WTC11 (cell line): Measurements from ENCODE around the gene CRY2. TPM values are rescaled to one million over a fixed set of nuclear protein-coding genes. Genes with fewer than 3 reads are reported as not detected.
A peak's percentile ranks its signal among the peaks of the same experiment; 100 is the strongest.

Experiments
- ATAC-seq: fragments of 200-7000 bp; cut with Tn5 transposase; 2 replicates; pipeline ENCODE4 v1.10.0; 2021; ENCODE audit warnings: mild to moderate bottlenecking, moderate library complexity
- CTCF ChIA-PET: fragments of 300-600 bp; sonication (Branson Sonifier 250); formaldehyde crosslinking; loops from one replicate; lab custom pipeline; 2021; ENCODE audit warnings: antibody characterized with exemption; lab: Charles Lee
- POLR2A ChIA-PET: fragments of 350-600 bp; sonication (Branson Sonifier 250); formaldehyde crosslinking; loops from one replicate; lab custom pipeline; 2021; ENCODE audit warnings: antibody characterized with exemption; lab: Charles Lee
- DNase-seq: peaks from one replicate; pipeline ENCODE4 v3.0.0; 2021; ENCODE audit warnings: low spot score
- H3K27ac Mint-ChIP-seq: 2 replicates; pipeline ENCODE4 v1.8.0; 2021; ENCODE audit warnings: mixed read lengths
- H3K27me3 Mint-ChIP-seq: 2 replicates; pipeline ENCODE4 v1.8.0; 2021; ENCODE audit warnings: low read depth, mild to moderate bottlenecking, moderate library complexity, mixed read lengths
- H3K36me3 Mint-ChIP-seq: 2 replicates; pipeline ENCODE4 v1.8.0; 2021; ENCODE audit warnings: mixed read lengths
- H3K4me1 Mint-ChIP-seq: 2 replicates; pipeline ENCODE4 v1.8.0; 2022; ENCODE audit warnings: mixed read lengths
- H3K4me3 Mint-ChIP-seq: 2 replicates; pipeline ENCODE4 v1.8.0; 2021; ENCODE audit warnings: mild to moderate bottlenecking, moderate library complexity, mixed read lengths
- H3K9me3 Mint-ChIP-seq: 2 replicates; pipeline ENCODE4 v1.8.0; 2021; ENCODE audit warnings: mixed read lengths
- CREM ChIP-seq: sonication (generic); formaldehyde crosslinking; IDR thresholded peaks from 2 replicates; pipeline ENCODE4 v1.8.1; 2022; ENCODE audit warnings: mild to moderate bottlenecking, missing genetic modification reagents, moderate library complexity
- FOXK1 ChIP-seq: sonication (generic); formaldehyde crosslinking; IDR thresholded peaks from 2 replicates; pipeline ENCODE4 v1.8.0; 2022; ENCODE audit warnings: mild to moderate bottlenecking, moderate library complexity, missing genetic modification reagents
- FOXP1 ChIP-seq: sonication (generic); formaldehyde crosslinking; IDR thresholded peaks from 2 replicates; pipeline ENCODE4 v1.8.0; 2022; ENCODE audit warnings: missing genetic modification reagents, mild to moderate bottlenecking, moderate library complexity, borderline replicate concordance
- JAZF1 ChIP-seq: fragments of 250-450 bp; sonication (Bioruptor Pico); IDR thresholded peaks from 2 replicates; pipeline ENCODE4 v1.9.0; 2021; ENCODE audit warnings: moderate library complexity, mild to moderate bottlenecking, inconsistent platforms
- JUN ChIP-seq: sonication (generic); formaldehyde crosslinking; IDR thresholded peaks from 2 replicates; pipeline ENCODE4 v1.8.0; 2023; ENCODE audit warnings: mild to moderate bottlenecking, missing genetic modification reagents
- KAT7 ChIP-seq: sonication (generic); formaldehyde crosslinking; IDR thresholded peaks from 2 replicates; pipeline ENCODE4 v1.8.1; 2023; ENCODE audit warnings: missing genetic modification reagents, mild to moderate bottlenecking, borderline replicate concordance
- NFE2L1 ChIP-seq: sonication (generic); formaldehyde crosslinking; IDR thresholded peaks from 2 replicates; pipeline ENCODE4 v1.8.1; 2023; ENCODE audit warnings: missing genetic modification reagents
- NR2C2 ChIP-seq: sonication (generic); formaldehyde crosslinking; IDR thresholded peaks from 2 replicates; pipeline ENCODE4 v1.8.0; 2022; ENCODE audit warnings: mild to moderate bottlenecking, missing genetic modification reagents
- OVOL2 ChIP-seq: fragments of 250-450 bp; sonication (Bioruptor Pico); IDR thresholded peaks from 2 replicates; pipeline ENCODE4 v1.9.0; 2021; ENCODE audit warnings: mild to moderate bottlenecking, borderline replicate concordance
- PRRX2 ChIP-seq: fragments of 250-450 bp; sonication (Bioruptor Pico); IDR thresholded peaks from 2 replicates; pipeline ENCODE4 v1.8.0; 2021; ENCODE audit warnings: mild to moderate bottlenecking
- RELA ChIP-seq: sonication (generic); formaldehyde crosslinking; IDR thresholded peaks from 2 replicates; pipeline ENCODE4 v1.8.1; 2022; ENCODE audit warnings: missing genetic modification reagents, mild to moderate bottlenecking, borderline replicate concordance
- SP1 ChIP-seq: sonication (generic); formaldehyde crosslinking; conservative IDR thresholded peaks from 2 replicates; pipeline ENCODE4 v1.8.1; 2022; ENCODE audit warnings: missing genetic modification reagents
- TEAD1 ChIP-seq: sonication (generic); formaldehyde crosslinking; IDR thresholded peaks from 2 replicates; pipeline ENCODE4 v1.8.0; 2022; ENCODE audit warnings: mild to moderate bottlenecking, missing genetic modification reagents
- ZBTB21 ChIP-seq: sonication (generic); formaldehyde crosslinking; IDR thresholded peaks from 2 replicates; pipeline ENCODE4 v1.8.1; 2023; ENCODE audit warnings: mild to moderate bottlenecking, missing genetic modification reagents, borderline replicate concordance
- ZNF121 ChIP-seq: sonication (generic); formaldehyde crosslinking; IDR thresholded peaks from 2 replicates; pipeline ENCODE4 v1.8.0; 2023; ENCODE audit warnings: missing genetic modification reagents
- ZNF416 ChIP-seq: fragments of 250-450 bp; sonication (Bioruptor Pico); IDR thresholded peaks from 2 replicates; pipeline ENCODE4 v1.9.0; 2021; ENCODE audit warnings: mild to moderate bottlenecking, inconsistent platforms
- total RNA-seq: library from RNA; stranded (reverse); gene quantifications from 3 replicates; pipeline ENCODE4 v1.2.3, GENCODE V29; 2021
- TF ChIP-seq, protein P1 (sequence below): sonication (generic); formaldehyde crosslinking; conservative IDR thresholded peaks from 2 replicates; pipeline ENCODE4 v1.8.1; 2023; ENCODE audit warnings: mild to moderate bottlenecking, low read depth, missing genetic modification reagents, moderate library complexity
- TF ChIP-seq, protein P2 (sequence below): sonication (generic); formaldehyde crosslinking; IDR thresholded peaks from 2 replicates; pipeline ENCODE4 v1.8.1; 2023; ENCODE audit warnings: mild to moderate bottlenecking, missing genetic modification reagents
- TF ChIP-seq, protein P3 (sequence below): sonication (generic); formaldehyde crosslinking; IDR thresholded peaks from 2 replicates; pipeline ENCODE4 v1.8.1; 2023; ENCODE audit warnings: mild to moderate bottlenecking, missing genetic modification reagents, moderate library complexity
- TF ChIP-seq, protein P4 (sequence below): sonication (generic); formaldehyde crosslinking; IDR thresholded peaks from 2 replicates; pipeline ENCODE4 v1.8.0; 2022; ENCODE audit warnings: mild to moderate bottlenecking, missing genetic modification reagents
- TF ChIP-seq, protein P5 (sequence below): sonication (generic); formaldehyde crosslinking; IDR thresholded peaks from 2 replicates; pipeline ENCODE4 v1.8.0; 2023; ENCODE audit warnings: missing genetic modification reagents, mild to moderate bottlenecking, borderline replicate concordance

CRY2 gene
- total RNA-seq, 1 experiment from 2014 or later, result 18.3 TPM

DNA sequence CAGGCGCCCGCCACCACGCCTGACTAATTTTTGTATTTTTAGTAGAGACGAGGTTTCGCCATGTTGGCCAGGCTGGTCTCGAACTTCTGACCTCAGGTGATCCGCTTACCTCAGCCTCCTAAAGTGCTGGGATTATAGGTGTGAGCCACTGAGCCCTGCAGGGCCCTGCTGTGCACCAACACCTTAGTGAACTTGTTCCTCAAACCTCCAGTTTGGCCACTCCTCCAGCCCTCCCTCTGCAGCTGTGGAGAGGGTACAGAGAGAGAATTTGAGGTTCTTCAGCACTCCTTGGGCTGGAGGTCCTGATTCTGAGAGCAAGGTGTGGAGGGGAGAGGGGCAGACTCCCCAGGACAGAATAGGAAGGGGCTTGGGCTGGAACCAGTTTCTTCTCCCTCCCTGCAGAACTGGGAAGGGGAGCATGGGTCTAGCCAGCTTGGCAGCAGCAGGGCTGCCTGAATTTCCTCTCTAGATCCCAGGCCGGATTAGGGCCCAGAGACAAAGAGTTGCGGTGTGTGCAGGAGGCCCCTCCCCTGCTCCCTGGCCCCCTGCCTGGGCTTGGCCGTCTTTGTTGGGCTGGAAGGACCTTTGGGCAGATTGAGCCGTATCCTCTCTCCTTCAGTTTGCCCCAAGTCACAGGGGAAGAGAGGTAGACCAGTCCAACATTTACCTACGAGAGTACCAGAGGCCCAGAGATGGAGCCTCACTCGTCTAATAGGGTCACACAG is 72.7 kb downstream of the CRY2 start (continued):
- TF ChIP-seq, protein P1, sequence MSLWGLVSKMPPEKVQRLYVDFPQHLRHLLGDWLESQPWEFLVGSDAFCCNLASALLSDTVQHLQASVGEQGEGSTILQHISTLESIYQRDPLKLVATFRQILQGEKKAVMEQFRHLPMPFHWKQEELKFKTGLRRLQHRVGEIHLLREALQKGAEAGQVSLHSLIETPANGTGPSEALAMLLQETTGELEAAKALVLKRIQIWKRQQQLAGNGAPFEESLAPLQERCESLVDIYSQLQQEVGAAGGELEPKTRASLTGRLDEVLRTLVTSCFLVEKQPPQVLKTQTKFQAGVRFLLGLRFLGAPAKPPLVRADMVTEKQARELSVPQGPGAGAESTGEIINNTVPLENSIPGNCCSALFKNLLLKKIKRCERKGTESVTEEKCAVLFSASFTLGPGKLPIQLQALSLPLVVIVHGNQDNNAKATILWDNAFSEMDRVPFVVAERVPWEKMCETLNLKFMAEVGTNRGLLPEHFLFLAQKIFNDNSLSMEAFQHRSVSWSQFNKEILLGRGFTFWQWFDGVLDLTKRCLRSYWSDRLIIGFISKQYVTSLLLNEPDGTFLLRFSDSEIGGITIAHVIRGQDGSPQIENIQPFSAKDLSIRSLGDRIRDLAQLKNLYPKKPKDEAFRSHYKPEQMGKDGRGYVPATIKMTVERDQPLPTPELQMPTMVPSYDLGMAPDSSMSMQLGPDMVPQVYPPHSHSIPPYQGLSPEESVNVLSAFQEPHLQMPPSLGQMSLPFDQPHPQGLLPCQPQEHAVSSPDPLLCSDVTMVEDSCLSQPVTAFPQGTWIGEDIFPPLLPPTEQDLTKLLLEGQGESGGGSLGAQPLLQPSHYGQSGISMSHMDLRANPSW (CRISPR knock-in tag), result no peak
- TF ChIP-seq ZBTB21 (CRISPR knock-in tag) (no peak), ZNF121 (no peak), NR2C2 (CRISPR knock-in tag) (no peak), TEAD1 (no peak), FOXK1 (CRISPR knock-in tag) (no peak)

DNA sequence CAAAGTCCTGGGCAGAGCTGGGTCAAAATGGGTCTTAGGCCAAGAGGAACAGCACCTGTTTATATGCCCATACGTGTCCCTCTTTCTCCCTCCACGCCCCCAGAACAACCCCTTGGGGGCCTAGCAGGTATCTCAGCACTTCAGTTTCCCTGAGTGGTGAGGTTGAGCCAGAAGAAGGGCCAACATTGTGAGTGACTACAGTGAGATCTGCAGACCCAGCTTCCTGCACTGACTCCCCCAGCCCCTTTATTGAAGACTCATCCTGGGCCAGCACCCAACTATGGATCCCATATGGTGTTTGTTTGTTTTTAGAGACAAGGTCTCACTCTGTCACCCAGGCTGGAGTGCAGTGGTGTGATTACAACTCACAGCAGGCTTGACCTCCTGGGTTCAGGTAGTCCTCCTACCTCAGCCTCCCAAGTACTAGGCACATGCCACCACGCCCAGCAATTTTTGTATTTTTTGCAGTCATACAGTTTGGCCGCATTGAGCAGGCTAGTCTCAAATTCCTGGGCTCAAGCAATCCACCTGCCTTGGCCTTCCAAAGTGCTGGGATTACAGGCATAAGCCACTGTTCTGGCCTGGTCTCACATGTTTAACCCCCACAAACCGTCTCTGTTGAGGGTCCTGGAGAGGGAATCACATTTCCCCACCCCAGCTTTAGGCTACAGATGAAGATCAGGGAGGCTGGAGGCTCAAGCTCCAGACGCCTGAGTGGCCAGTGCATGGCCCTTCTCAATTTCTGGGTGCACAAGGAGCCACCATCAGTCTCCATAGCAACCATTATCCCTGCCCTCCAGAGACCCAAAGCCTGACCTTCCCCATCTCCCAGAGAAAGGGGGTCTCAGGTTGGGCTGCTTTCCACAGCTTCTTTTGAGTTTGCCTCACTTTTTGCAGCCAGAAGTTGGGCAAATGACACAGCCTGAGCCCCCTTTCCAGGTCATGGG is 73.5 kb downstream of the CRY2 start:
- H3K27ac Mint-ChIP-seq, result peak overlapping the region; percentile 99
- H3K9me3 Mint-ChIP-seq, result no peaks in the 10 kb centered on the region
- ATAC-seq (no peak), DNase-seq (no peak)
- peaks cover 2% of the 10 kb centered on the region; the same call in 1 of the 2 replicates for H3K27me3 Mint-ChIP-seq
- ChIA-PET POLR2A (interaction anchor here (1.0 to 1.6 kb wide), 8 partner anchors 15 to 323 kb away, joined by 3 to 12 read pairs (median 5); no protein-coding TSS in a partner anchor), CTCF (interaction anchor here (1.2 to 4.0 kb wide), 8 partner anchors 23 to 432 kb away, joined by 3 to 33 read pairs (median 6); no protein-coding TSS in a partner anchor)
- peaks cover 39% of the 10 kb centered on the region for H3K4me1 Mint-ChIP-seq
- H3K4me3 Mint-ChIP-seq, result peak overlapping the region; percentile 72
- H3K36me3 Mint-ChIP-seq, result peaks cover 5% of the 10 kb centered on the region
- TF ChIP-seq KAT7 (CRISPR knock-in tag), result no peak
- no peak for TF ChIP-seq JAZF1 (CRISPR knock-in tag)
- TF ChIP-seq, protein P2, sequence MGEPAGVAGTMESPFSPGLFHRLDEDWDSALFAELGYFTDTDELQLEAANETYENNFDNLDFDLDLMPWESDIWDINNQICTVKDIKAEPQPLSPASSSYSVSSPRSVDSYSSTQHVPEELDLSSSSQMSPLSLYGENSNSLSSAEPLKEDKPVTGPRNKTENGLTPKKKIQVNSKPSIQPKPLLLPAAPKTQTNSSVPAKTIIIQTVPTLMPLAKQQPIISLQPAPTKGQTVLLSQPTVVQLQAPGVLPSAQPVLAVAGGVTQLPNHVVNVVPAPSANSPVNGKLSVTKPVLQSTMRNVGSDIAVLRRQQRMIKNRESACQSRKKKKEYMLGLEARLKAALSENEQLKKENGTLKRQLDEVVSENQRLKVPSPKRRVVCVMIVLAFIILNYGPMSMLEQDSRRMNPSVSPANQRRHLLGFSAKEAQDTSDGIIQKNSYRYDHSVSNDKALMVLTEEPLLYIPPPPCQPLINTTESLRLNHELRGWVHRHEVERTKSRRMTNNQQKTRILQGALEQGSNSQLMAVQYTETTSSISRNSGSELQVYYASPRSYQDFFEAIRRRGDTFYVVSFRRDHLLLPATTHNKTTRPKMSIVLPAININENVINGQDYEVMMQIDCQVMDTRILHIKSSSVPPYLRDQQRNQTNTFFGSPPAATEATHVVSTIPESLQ (CRISPR knock-in tag), result no peak
- no peak for TF ChIP-seq ZNF416
- TF ChIP-seq OVOL2 (CRISPR knock-in tag), result no peak
- TF ChIP-seq, protein P3, sequence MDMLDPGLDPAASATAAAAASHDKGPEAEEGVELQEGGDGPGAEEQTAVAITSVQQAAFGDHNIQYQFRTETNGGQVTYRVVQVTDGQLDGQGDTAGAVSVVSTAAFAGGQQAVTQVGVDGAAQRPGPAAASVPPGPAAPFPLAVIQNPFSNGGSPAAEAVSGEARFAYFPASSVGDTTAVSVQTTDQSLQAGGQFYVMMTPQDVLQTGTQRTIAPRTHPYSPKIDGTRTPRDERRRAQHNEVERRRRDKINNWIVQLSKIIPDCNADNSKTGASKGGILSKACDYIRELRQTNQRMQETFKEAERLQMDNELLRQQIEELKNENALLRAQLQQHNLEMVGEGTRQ (CRISPR knock-in tag), result no peak
- TF ChIP-seq FOXP1 (CRISPR knock-in tag), result no peak
- TF ChIP-seq RELA, result no peak
- TF ChIP-seq SP1 (CRISPR knock-in tag), result no peak
- TF ChIP-seq NFE2L1 (CRISPR knock-in tag), result no peak
- TF ChIP-seq, protein P4, sequence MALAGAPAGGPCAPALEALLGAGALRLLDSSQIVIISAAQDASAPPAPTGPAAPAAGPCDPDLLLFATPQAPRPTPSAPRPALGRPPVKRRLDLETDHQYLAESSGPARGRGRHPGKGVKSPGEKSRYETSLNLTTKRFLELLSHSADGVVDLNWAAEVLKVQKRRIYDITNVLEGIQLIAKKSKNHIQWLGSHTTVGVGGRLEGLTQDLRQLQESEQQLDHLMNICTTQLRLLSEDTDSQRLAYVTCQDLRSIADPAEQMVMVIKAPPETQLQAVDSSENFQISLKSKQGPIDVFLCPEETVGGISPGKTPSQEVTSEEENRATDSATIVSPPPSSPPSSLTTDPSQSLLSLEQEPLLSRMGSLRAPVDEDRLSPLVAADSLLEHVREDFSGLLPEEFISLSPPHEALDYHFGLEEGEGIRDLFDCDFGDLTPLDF (CRISPR knock-in tag), result no peak
- TF ChIP-seq, protein P5, sequence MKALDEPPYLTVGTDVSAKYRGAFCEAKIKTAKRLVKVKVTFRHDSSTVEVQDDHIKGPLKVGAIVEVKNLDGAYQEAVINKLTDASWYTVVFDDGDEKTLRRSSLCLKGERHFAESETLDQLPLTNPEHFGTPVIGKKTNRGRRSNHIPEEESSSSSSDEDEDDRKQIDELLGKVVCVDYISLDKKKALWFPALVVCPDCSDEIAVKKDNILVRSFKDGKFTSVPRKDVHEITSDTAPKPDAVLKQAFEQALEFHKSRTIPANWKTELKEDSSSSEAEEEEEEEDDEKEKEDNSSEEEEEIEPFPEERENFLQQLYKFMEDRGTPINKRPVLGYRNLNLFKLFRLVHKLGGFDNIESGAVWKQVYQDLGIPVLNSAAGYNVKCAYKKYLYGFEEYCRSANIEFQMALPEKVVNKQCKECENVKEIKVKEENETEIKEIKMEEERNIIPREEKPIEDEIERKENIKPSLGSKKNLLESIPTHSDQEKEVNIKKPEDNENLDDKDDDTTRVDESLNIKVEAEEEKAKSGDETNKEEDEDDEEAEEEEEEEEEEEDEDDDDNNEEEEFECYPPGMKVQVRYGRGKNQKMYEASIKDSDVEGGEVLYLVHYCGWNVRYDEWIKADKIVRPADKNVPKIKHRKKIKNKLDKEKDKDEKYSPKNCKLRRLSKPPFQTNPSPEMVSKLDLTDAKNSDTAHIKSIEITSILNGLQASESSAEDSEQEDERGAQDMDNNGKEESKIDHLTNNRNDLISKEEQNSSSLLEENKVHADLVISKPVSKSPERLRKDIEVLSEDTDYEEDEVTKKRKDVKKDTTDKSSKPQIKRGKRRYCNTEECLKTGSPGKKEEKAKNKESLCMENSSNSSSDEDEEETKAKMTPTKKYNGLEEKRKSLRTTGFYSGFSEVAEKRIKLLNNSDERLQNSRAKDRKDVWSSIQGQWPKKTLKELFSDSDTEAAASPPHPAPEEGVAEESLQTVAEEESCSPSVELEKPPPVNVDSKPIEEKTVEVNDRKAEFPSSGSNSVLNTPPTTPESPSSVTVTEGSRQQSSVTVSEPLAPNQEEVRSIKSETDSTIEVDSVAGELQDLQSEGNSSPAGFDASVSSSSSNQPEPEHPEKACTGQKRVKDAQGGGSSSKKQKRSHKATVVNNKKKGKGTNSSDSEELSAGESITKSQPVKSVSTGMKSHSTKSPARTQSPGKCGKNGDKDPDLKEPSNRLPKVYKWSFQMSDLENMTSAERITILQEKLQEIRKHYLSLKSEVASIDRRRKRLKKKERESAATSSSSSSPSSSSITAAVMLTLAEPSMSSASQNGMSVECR, result no peak
- TF ChIP-seq PRRX2 (CRISPR knock-in tag), result no peak
- no peak for TF ChIP-seq CREM
- no peak for TF ChIP-seq JUN (CRISPR knock-in tag)
